Measurements from ENCODE around the gene CLEC7A. TPM values are rescaled to one million over a fixed set of nuclear protein-coding genes. Genes with fewer than 3 reads are reported as not detected.

The CLEC7A gene
- total and polyA plus RNA-seq, 9 of the 15 experiments (the other 6 are each of a cell fraction or from before 2014, with no cell fraction given), result 0.16 TPM; not detected in 8

- TF ChIP-seq GTF3C2 (IDR thresholded peaks at IDR 0.05; ENCODE audit: borderline replicate concordance, extremely low read depth, insufficient read length) (no peak), OTX1 (CRISPR knock-in tag; IDR thresholded peaks at IDR 0.05) (no peak), TEAD1 (CRISPR knock-in tag; IDR thresholded peaks at IDR 0.05) (no peak), TCF15 (CRISPR knock-in tag; IDR thresholded peaks at IDR 0.05) (no peak), ERF (CRISPR knock-in tag; IDR thresholded peaks at IDR 0.05) (no peak)
Observed at GRCh38 chr12:10163084-10163483, 33.1 kb upstream of the CLEC7A start (continued).

GRCh38 chr12:10160617-10161385, 30.8 kb upstream of the CLEC7A start:
- Histone ChIP-seq H3K4me3 (no peak overlapping the region), H3K9ac (ENCODE audit: insufficient read depth in 1 of 2, low read depth in 2 of 2, low read length in 2 of 2) (no peak overlapping the region), H3K36me3 (ENCODE audit: control insufficient read depth, insufficient read depth, low read length) (no peaks in the 10 kb centered on the region), H3K4me1 (replicated peaks in 1 of 2; ENCODE audit: control insufficient read depth in 2 of 2, insufficient read depth in 2 of 2, low read length in 2 of 2) (no peaks in the 10 kb centered on the region), H3K9me3 (replicated peaks; ENCODE audit: control insufficient read depth, insufficient read depth, low read depth, low read length) (no peaks in the 10 kb centered on the region), H2AFZ (ENCODE audit: low read depth, low read length) (no peak overlapping the region), H3K4me2 (ENCODE audit: insufficient read depth, low read length) (no peak overlapping the region), H3K9me1 (ENCODE audit: control insufficient read depth, insufficient read depth, low read length) (no peaks in the 10 kb centered on the region), H3K27ac (ENCODE audit: extremely low read depth, low read depth, low read length) (no peak overlapping the region), H3K79me2 (ENCODE audit: control insufficient read depth, insufficient read depth, low read length) (no peaks in the 10 kb centered on the region), H4K20me1 (replicated peaks; ENCODE audit: control insufficient read depth, insufficient read depth, low read length) (no peaks in the 10 kb centered on the region), H3K27me3 (ENCODE audit: control insufficient read depth in 2 of 2, insufficient read depth in 2 of 2, low read length in 2 of 2) (no peaks in the 10 kb centered on the region)
- CTCF ChIA-PET (ENCODE audit: low intra/inter-chr PET ratio), result no interaction called here
- no TSS peak for BruUV-seq (replicated peaks)
- intact Hi-C loops (cut with micrococcal nuclease) (no loop called here), in situ Hi-C loops (cut with MboI) (no loop called here)
- no peak for FAIRE-seq
- no peak for ATAC-seq
- WGBS (ENCODE audit: insufficient coverage, low coverage, missing lambda C conversion rate), result 17% methylated on average over 7 of the region's 7 CpGs
- no peak for DNase-seq (ENCODE audit: extremely low read depth in 1 of 4, low spot score in 3 of 4)
- POLR2A ChIA-PET, result interaction anchor here (0.6 to 0.7 kb wide), 3 partner anchors 9 to 67 kb away, joined by 3 to 4 read pairs (median 3); partner anchors contain the start of gene OLR1
- TF ChIP-seq SMAD3 (CRISPR knock-in tag; conservative IDR thresholded peaks at IDR 0.05) (no peak), ATF3 (IDR thresholded peaks at IDR 0.05) (no peak), ATF3 (CRISPR knock-in tag; conservative IDR thresholded peaks at IDR 0.05) (no peak), IRF1 (CRISPR knock-in tag; IDR thresholded peaks at IDR 0.05; ENCODE audit: borderline replicate concordance) (no peak), ZNF512 (tag; IDR thresholded peaks at IDR 0.05) (no peak), CBX3 (IDR thresholded peaks at IDR 0.05; ENCODE audit: borderline replicate concordance in 1 of 2, low read length in 2 of 2) (no peak), PCBP2 (IDR thresholded peaks at IDR 0.05; ENCODE audit: low read depth, low read length, poor library complexity, severe bottlenecking) (no peak), ZKSCAN1 (IDR thresholded peaks at IDR 0.05; ENCODE audit: low read depth, low read length) (no peak)

All from K562 (cell line).